SH-SY5Y (cell line): ENCODE results near the gene TMPRSS6.

Experiments
- GATA2 ChIP-seq: IDR thresholded peaks from 2 replicates; pipeline ENCODE4 v1.6.1; 2011; ENCODE audit warnings: mild to moderate bottlenecking, low read depth, low read length
- GATA3 ChIP-seq: IDR thresholded peaks from 2 replicates; pipeline ENCODE4 v1.6.1; 2011; ENCODE audit warnings: low read depth, mild to moderate bottlenecking, low read length, moderate library complexity

TMPRSS6 gene

DNA sequence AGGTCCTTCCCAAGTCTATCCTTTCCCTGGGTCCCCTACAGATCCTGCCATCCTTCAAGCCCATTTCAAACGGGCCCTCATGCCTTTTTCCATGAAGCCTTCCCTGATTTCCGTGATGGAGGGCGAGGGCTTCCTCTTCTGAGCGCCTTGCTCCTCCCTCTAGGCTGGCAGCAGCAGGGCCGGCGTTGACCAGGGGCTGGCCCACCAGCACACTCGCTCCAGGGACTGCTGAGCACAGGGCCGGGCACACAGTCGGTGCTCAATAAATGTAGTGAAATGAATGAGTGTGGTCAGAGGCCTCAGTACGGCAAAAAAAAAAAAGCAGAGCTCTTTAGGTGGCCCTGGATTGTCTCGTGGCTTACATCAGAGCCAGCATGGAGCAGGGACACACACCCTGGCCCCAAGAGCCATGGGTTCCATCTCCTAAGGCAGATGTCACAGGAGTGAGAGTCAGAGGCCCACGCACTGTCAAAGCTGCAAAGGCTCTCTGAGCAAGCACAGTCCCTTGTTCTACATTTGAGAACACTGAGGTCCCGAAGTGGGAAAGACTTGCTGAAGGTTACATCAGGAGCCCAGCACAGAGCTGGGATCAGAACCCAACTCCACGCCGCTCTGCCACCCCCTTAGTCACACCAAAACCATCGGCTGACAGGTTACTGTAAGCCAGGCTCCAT, 37.1 kb upstream of the TMPRSS6 start:
- TF ChIP-seq GATA3 (no peak), GATA2 (no peak)

- TF ChIP-seq GATA2 (no peak), GATA3 (no peak)
These were observed 36.5 kb upstream of the TMPRSS6 start for GRCh38 chr22:37146051-37146385.

GRCh38 chr22:37145180-37146050, 35.9 kb upstream of the TMPRSS6 start:
- TF ChIP-seq GATA2, result no peak

DNA sequence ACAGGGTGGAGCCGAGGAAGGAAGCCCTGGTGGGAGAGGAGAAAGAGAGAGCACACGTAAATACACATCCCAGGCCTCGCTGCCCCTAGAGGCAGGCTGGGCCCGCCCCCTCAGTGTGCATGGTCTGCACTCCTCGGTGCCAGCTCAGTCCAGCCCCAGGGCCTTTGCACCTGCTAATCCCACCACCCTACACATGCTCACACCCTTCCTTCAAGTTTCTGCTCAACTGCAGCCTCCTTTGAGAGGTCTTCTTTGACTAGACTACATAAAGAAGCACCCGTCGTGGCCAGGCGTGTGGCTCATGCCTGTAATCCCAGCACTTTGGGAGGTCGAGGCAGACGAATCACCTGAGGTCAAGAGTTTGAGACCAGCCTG, 34.7 kb upstream of the TMPRSS6 start:
- no peak for TF ChIP-seq GATA2

DNA sequence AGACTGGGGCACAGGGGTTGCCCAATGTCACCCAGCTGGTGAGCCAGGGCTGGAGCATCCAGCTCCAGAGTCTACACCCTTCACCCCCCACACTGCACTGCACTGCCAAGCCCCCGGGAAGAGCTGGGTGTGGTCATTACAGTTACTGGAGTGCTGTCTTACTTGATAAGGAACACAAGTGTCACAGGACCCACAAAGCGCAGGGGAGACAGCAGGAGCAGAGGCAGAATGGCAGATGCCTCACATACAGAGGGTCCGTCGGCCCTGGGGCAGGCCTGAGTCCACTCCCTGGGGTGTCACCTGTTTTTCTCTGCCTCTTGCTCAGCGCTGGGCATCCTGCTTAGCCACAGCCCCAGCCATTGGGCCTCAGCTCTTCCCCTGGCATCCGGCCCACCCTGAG, 32.5 kb upstream of the TMPRSS6 start:
- TF ChIP-seq GATA3 (no peak), GATA2 (no peak)

- TF ChIP-seq GATA3, result no peak
- TF ChIP-seq GATA2, result no peak
These were observed 32.0 kb upstream of the TMPRSS6 start for GRCh38 chr22:37141476-37141875.

DNA sequence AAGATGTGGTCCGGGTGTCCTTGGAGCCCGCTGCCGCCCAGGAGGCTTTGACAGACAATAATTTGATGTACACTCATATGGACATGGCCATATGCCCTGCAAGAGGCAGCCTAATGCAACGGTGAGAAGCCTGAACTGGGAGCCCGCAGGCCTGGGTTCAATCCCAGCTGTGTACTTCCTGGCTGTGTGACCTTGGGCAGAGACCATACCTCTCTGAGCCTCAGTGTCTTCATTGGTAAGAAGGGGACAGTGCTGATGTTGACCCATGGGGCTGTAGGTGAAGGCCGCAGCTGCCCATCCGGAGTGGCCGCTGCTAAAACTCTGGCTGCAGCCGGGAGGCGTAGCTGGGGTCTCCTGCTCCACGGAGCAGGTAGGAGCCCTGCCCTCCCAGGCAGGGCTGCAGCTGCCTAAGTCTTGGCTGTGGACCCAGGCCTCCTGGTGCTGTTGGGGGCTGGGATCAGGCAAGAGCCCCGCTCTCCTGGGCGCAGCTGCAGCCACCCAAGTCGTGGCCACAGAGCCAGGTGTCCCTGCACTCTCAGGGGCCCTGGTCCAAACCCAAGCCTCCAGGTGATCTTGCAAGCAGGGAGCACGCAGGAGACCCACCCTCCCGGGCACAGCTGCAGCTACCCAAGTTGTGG, 31.3 kb upstream of the TMPRSS6 start:
- no peak for TF ChIP-seq GATA2
- TF ChIP-seq GATA3, result no peak

DNA sequence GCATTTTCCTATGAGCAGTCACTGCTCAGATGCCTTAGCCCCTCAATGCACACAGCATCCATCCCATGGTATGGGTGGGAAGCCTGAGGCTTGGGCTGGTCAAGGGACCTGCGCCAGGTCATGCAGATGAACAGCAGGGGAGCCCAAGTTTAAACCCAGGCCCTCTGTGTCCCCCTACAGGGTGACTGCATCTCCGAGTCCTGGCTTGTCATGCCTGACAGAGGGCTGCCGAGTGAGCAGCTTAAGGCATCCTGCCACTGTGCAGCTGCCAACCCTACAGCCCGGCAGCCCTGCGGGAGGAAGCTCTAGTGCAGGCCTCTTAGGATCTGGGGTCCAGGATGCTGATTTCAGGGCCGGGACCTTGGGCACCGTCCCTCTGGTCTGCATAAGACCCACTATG, 30.2 kb upstream of the TMPRSS6 start:
- TF ChIP-seq GATA2 (no peak), GATA3 (no peak)

DNA sequence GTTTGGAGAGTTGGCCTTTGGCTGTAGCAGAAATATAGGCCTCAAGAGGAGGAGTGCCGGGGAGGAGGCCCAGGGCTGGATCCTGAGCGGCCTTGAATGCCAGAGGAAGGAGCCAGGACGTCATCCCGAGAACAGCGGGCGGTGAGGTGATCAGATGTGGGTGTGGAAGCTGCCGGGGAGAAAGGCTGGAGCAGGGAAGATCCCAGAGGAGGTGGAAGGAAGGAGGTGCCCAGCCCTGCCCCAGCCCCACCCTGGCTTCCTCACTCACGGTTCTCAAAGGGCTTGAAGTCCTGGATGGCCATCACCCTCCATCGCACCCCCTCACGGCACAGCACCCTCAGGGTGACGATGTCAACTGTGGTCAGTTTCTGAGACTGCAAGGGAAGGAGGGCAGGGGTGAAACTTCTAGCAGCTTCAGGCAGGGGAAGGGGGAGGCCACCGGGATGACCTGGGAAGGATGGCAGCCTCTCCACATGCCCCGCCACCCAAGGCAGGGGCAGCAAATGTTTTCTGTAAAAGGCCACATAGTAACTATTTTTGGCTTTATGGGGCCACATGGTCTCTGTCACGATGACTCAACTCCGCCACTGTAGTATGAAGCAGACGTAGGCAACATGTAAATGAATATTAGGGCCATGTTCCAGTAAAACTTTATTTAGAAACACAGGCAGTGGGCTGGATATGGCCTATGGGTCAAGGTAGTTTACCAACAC, 29.5 kb upstream of the TMPRSS6 start:
- TF ChIP-seq GATA2 (no peak), GATA3 (no peak)

GRCh38 chr22:37137903-37138665, 28.6 kb upstream of the TMPRSS6 start:
- no peak for TF ChIP-seq GATA2

DNA sequence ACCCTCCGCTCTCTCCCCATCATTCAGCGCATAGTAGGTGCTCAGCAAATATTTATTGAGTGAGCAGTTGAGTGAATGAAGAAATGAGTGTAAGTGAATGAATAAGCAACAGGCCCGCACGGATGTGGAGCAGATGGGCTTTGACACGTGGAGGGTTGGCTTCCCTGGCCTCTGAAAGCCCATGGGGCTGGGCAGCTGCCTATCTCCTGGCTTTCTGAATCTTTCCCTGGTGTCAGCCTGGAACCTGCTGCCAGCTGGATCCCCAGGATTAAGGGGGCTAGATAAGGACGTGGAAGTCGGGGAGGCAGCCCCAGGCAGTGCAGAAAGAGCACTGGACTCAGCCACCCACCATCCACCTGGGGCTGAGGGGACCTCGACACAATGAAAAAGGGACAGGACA, 27.6 kb upstream of the TMPRSS6 start:
- TF ChIP-seq GATA2, result no peak
- TF ChIP-seq GATA3, result no peak

DNA sequence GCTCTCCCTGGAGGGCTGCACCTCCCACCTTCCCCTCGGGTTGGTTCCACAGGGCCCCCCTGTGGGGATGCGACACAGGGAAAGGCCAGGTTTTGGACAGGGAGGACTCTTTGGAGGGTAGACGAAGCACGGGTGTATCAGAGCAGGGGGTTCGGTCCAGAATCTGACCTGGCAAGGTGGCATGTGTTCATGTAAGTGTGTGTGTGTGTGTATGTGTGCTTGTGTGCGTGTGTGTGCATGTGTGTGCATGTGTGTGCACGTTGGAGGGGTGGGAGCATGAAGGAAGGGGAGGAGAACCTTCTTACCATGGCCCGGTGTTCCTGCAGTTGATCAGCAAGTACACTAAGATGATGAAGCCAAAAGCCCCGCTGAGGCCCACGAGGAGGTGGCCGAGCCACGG, 25.5 kb upstream of the TMPRSS6 start:
- TF ChIP-seq GATA2 (no peak), GATA3 (no peak)

- TF ChIP-seq GATA2 (no peak), GATA3 (no peak)
These were observed 23.9 kb upstream of the TMPRSS6 start for GRCh38 chr22:37133304-37134018.
